Mesenchymal stem cell (in vitro differentiated cells and primary cell): ENCODE results near the gene CDKN2A.
A peak's percentile ranks its signal among the peaks of the same experiment; 100 is the strongest.

Experiments
- DNase-seq: peaks from one replicate; pipeline ENCODE4 v3.0.0-alpha.2; 2013
- H2AFZ ChIP-seq: one replicate; pipeline ENCODE4 v1.6.1; 2013; ENCODE audit warnings: low read depth, mild to moderate bottlenecking, control low read depth, inconsistent platforms, low read length, moderate library complexity
- H2AK5ac ChIP-seq: 2 replicates; pipeline ENCODE4 v1.6.1; 2013; ENCODE audit warnings: low read length, moderate library complexity, mild to moderate bottlenecking, inconsistent platforms; ENCODE audit not compliant: severe bottlenecking
- H2BK120ac ChIP-seq: one replicate; pipeline ENCODE4 v1.6.1; 2013; ENCODE audit warnings: low read depth, mild to moderate bottlenecking, inconsistent platforms, low read length, moderate library complexity
- H2BK12ac ChIP-seq, 2 experiments: one replicate each; pipeline ENCODE4 v1.6.1; 2013; ENCODE audit warnings: inconsistent platforms in 2 of 2, low read length in 2 of 2, mild to moderate bottlenecking in 2 of 2, moderate library complexity in 2 of 2, control low read depth in 1 of 2
- H2BK15ac ChIP-seq: one replicate; pipeline ENCODE4 v1.6.1; 2013; ENCODE audit warnings: mild to moderate bottlenecking, low read depth, inconsistent platforms; ENCODE audit not compliant: poor library complexity, severe bottlenecking
- H2BK5ac ChIP-seq: 2 replicates; pipeline ENCODE4 v1.6.1; 2013; ENCODE audit warnings: low read depth, mild to moderate bottlenecking, low read length, control low read depth, inconsistent platforms; ENCODE audit not compliant: poor library complexity, severe bottlenecking
- H3K14ac ChIP-seq, 2 experiments: one replicate each; pipeline ENCODE4 v1.6.1; 2013; ENCODE audit warnings: inconsistent platforms in 2 of 2, low read length in 2 of 2, control low read depth in 1 of 2, mild to moderate bottlenecking in 1 of 2, moderate library complexity in 1 of 2
- H3K18ac ChIP-seq, 2 experiments: one replicate each; pipeline ENCODE4 v1.6.1; 2013; ENCODE audit warnings: inconsistent platforms in 2 of 2, low read length in 2 of 2, control low read depth in 1 of 2, low read depth in 1 of 2, mild to moderate bottlenecking in 1 of 2
- H3K23ac ChIP-seq, 2 experiments: one replicate each; pipeline ENCODE4 v1.6.1; 2013; ENCODE audit warnings: inconsistent platforms in 2 of 2, low read length in 2 of 2, mild to moderate bottlenecking in 2 of 2, moderate library complexity in 2 of 2, control low read depth in 1 of 2
- H3K27ac ChIP-seq: 2 replicates; pipeline ENCODE4 v1.5.1; 2013; ENCODE audit warnings: mild to moderate bottlenecking, moderate library complexity, low read length, control low read depth, inconsistent platforms; ENCODE audit not compliant: poor library complexity, severe bottlenecking
- H3K27me3 ChIP-seq, 2 experiments: 2 replicates each; pipeline versions ENCODE4 v1.6.1 to v1.7.0; 2013; ENCODE audit warnings: low read length in 2 of 2, mild to moderate bottlenecking in 2 of 2, moderate library complexity in 2 of 2, control low read depth in 1 of 2, inconsistent platforms in 1 of 2; ENCODE audit not compliant: control insufficient read depth in 1 of 2, insufficient read depth in 1 of 2
- H3K36me3 ChIP-seq, 2 experiments: 2 replicates each; pipeline versions ENCODE4 v1.6.1 to v1.7.0; 2013; ENCODE audit warnings: low read length in 2 of 2, control low read depth in 1 of 2, inconsistent platforms in 1 of 2, low read depth in 1 of 2, mild to moderate bottlenecking in 1 of 2; ENCODE audit not compliant: insufficient read depth in 2 of 2, control insufficient read depth in 1 of 2
- H3K4ac ChIP-seq, 2 experiments: one replicate each; pipeline ENCODE4 v1.6.1; 2013; ENCODE audit warnings: inconsistent platforms in 2 of 2, low read length in 2 of 2, mild to moderate bottlenecking in 2 of 2, moderate library complexity in 2 of 2, control low read depth in 1 of 2, low read depth in 1 of 2
- H3K4me1 ChIP-seq: 2 replicates; pipeline ENCODE4 v1.6.1; 2013; ENCODE audit warnings: low read depth, low read length, control low read depth; ENCODE audit not compliant: control insufficient read depth, insufficient read depth
- H3K4me2 ChIP-seq: 2 replicates; pipeline ENCODE4 v1.6.1; 2013; ENCODE audit warnings: low read length, mild to moderate bottlenecking, inconsistent platforms; ENCODE audit not compliant: poor library complexity, severe bottlenecking
- H3K4me3 ChIP-seq, 2 experiments: 2 replicates each; pipeline versions ENCODE4 v1.5.1 to v1.7.0; 2013; ENCODE audit warnings: low read length in 2 of 2, mild to moderate bottlenecking in 2 of 2, control low read depth in 1 of 2, low read depth in 1 of 2; ENCODE audit not compliant: insufficient read depth in 1 of 2
- H3K79me1 ChIP-seq: replicated peaks from 2 replicates; pipeline ENCODE4 v1.6.1; 2013; ENCODE audit warnings: mild to moderate bottlenecking, control low read depth, low read length, inconsistent platforms; ENCODE audit not compliant: poor library complexity, severe bottlenecking
- H3K9ac ChIP-seq: 2 replicates; pipeline ENCODE4 v1.7.0; 2013; ENCODE audit warnings: mild to moderate bottlenecking, low read length, moderate library complexity
- H3K9me3 ChIP-seq: 2 replicates; pipeline ENCODE4 v1.7.0; 2013; ENCODE audit warnings: mild to moderate bottlenecking, low read length; ENCODE audit not compliant: control insufficient read depth
- H4K8ac ChIP-seq: one replicate; pipeline ENCODE4 v1.6.1; 2013; ENCODE audit warnings: inconsistent platforms, mild to moderate bottlenecking, low read length, moderate library complexity
- H4K91ac ChIP-seq: one replicate; pipeline ENCODE4 v1.6.1; 2013; ENCODE audit warnings: mild to moderate bottlenecking, low read length, inconsistent platforms
- WGBS: methylation state at CpG from one replicate; pipeline ENCODE4 v1.1.7; 2013; ENCODE audit warnings: mixed read lengths; 5-methylcytosine and 5-hydroxymethylcytosine counted together

The CDKN2A gene

DNA sequence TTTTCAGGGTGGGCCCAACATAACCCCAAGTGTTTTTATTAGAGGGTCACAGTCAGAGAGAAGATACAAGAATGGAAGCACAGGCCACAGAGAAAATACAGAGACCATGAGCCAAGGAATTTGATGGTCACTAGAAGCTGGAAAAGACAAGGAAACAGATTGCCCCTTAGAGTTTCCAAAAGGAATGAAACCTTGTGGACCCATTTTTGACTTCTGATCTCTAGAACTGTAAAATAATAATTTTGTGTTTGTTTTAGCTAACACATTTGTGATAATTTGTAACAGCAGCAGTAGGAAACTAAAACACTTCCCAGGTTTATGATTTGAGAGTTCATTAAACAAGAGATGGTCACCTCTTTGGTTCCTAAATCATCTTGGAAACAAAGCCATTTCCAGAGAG is 21.8 kb downstream of the CDKN2A start:
- H4K91ac ChIP-seq: no peak overlapping the region
- H3K27ac ChIP-seq: no peak overlapping the region
- peaks cover 6 to 24% of the 10 kb centered on the region in 2 experiments for H3K36me3 ChIP-seq
- H3K9me3 ChIP-seq: no peaks in the 10 kb centered on the region
- H3K18ac ChIP-seq: no peak overlapping the region
- no peak overlapping the region for H3K4ac ChIP-seq
- peaks cover 13% of the 10 kb centered on the region for H3K79me1 ChIP-seq
- H2BK5ac ChIP-seq: no peak overlapping the region
- H3K4me3 ChIP-seq: peak overlapping the region in 1 of 2 experiments; percentile 85
- no peak overlapping the region for H2AFZ ChIP-seq
- H3K9ac ChIP-seq: no peak overlapping the region
- no peak overlapping the region for H4K8ac ChIP-seq
- no peak overlapping the region for H3K14ac ChIP-seq
- H3K4me1 ChIP-seq: peaks cover 20% of the 10 kb centered on the region
- no peak overlapping the region for H3K23ac ChIP-seq
- H2BK12ac ChIP-seq: no peak overlapping the region
- H2BK120ac ChIP-seq: no peak overlapping the region
- peaks cover 43 to 100% of the 10 kb centered on the region in 2 experiments for H3K27me3 ChIP-seq
- H2BK15ac ChIP-seq: no peak overlapping the region
- no peak for DNase-seq
- peak overlapping the region; percentile 12 for H3K4me2 ChIP-seq
- H2AK5ac ChIP-seq: no peak overlapping the region

GRCh38 chr9:21970800-21971640 is 23.2 kb downstream of the CDKN2A start:
- peaks cover 13% of the 10 kb centered on the region for H3K79me1 ChIP-seq
- no peak overlapping the region for H3K27ac ChIP-seq
- peak overlapping the region in 1 of 2 experiments; percentile 33 for H3K4ac ChIP-seq
- peak overlapping the region in 1 of 2 experiments; percentile 83 for H3K23ac ChIP-seq
- peak overlapping the region; percentile 21 for H2BK15ac ChIP-seq
- no peak overlapping the region for H4K91ac ChIP-seq
- 6% methylated on average over 44 of the region's 45 CpGs for WGBS
- H2BK12ac ChIP-seq: peak overlapping the region in 1 of 2 experiments; percentile 48
- no peak for DNase-seq
- peaks cover 19% of the 10 kb centered on the region for H3K4me1 ChIP-seq
- H4K8ac ChIP-seq: no peak overlapping the region
- no peak overlapping the region for H2AK5ac ChIP-seq
- peak overlapping the region in 1 of 2 experiments; percentile 26 for H3K14ac ChIP-seq
- H3K9me3 ChIP-seq: no peaks in the 10 kb centered on the region
- no peak overlapping the region for H2BK120ac ChIP-seq
- H3K4me3 ChIP-seq: peak overlapping the region in 1 of 2 experiments; percentile 33
- H2BK5ac ChIP-seq: no peak overlapping the region
- peaks cover 6 to 29% of the 10 kb centered on the region in 2 experiments for H3K36me3 ChIP-seq
- H3K9ac ChIP-seq: no peak overlapping the region
- peaks cover 47 to 94% of the 10 kb centered on the region in 2 experiments for H3K27me3 ChIP-seq
- peak overlapping the region in 1 of 2 experiments; percentile 5 for H3K18ac ChIP-seq
- H3K4me2 ChIP-seq: peak overlapping the region; percentile 55
- H2AFZ ChIP-seq: no peak overlapping the region

- H2BK120ac ChIP-seq: no peak overlapping the region
- WGBS: 39% methylated on average over 21 of the region's 24 CpGs
These were observed 24.0 kb downstream of the CDKN2A start for GRCh38 chr9:21969951-21970799.

More at GRCh38 chr9:21969951-21970799, 24.0 kb downstream of the CDKN2A start:
- Histone ChIP-seq H3K27me3 (peaks cover 47 to 86% of the 10 kb centered on the region in 2 experiments), H3K27ac (no peak overlapping the region), H3K4me2 (no peak overlapping the region), H2BK5ac (no peak overlapping the region), H3K79me1 (peaks cover 13% of the 10 kb centered on the region), H3K18ac (no peak overlapping the region), H3K36me3 (peaks cover 6 to 29% of the 10 kb centered on the region in 2 experiments), H4K91ac (no peak overlapping the region), H2AFZ (no peak overlapping the region), H3K14ac (no peak overlapping the region), H3K9ac (no peak overlapping the region), H3K4ac (no peak overlapping the region), H3K9me3 (no peaks in the 10 kb centered on the region), H3K4me1 (peaks cover 25% of the 10 kb centered on the region), H3K23ac (peak overlapping the region in 1 of 2 experiments; percentile 23), H3K4me3 (no peak overlapping the region), H2BK12ac (no peak overlapping the region), H2BK15ac (no peak overlapping the region), H4K8ac (no peak overlapping the region), H2AK5ac (no peak overlapping the region)
- no peak for DNase-seq
